GM13976 (cell line): ENCODE measurements around the gene KRT3.

ENCODE experiments used
- DNase-seq: peaks from one replicate; pipeline ENCODE4 v3.0.0; 2012; ENCODE audit warnings: low spot score
- in situ Hi-C: fragments of 300-500 bp; cut with MboI; formaldehyde crosslinking; loops from one replicate; pipeline ENCODE4 v1.12.0; 2022; ENCODE audit warnings: low sequenced_read_pairs, mixed read lengths, inconsistent platforms; ENCODE audit not compliant: unreplicated experiment
- TF ChIP-seq, protein P1 (sequence below): IDR thresholded peaks from 2 replicates; pipeline ENCODE4 v1.5.1; 2012; ENCODE audit warnings: borderline replicate concordance, mild to moderate bottlenecking; ENCODE audit not compliant: insufficient read depth; ENCODE audit errors: extremely low read depth, missing control alignments, control extremely low read depth

Gene KRT3

GRCh38 chr12:52811191-52812072 lies 15.5 kb upstream of the KRT3 start:
- DNase-seq, result no peak
- TF ChIP-seq, protein P1, sequence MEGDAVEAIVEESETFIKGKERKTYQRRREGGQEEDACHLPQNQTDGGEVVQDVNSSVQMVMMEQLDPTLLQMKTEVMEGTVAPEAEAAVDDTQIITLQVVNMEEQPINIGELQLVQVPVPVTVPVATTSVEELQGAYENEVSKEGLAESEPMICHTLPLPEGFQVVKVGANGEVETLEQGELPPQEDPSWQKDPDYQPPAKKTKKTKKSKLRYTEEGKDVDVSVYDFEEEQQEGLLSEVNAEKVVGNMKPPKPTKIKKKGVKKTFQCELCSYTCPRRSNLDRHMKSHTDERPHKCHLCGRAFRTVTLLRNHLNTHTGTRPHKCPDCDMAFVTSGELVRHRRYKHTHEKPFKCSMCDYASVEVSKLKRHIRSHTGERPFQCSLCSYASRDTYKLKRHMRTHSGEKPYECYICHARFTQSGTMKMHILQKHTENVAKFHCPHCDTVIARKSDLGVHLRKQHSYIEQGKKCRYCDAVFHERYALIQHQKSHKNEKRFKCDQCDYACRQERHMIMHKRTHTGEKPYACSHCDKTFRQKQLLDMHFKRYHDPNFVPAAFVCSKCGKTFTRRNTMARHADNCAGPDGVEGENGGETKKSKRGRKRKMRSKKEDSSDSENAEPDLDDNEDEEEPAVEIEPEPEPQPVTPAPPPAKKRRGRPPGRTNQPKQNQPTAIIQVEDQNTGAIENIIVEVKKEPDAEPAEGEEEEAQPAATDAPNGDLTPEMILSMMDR, result no peak
- in situ Hi-C loops, result no loop called here

- in situ Hi-C loops, result no loop called here
- DNase-seq, result no peak
- TF ChIP-seq, protein P1, result no peak
Observed at GRCh38 chr12:52810554-52810953, 14.6 kb upstream of the KRT3 start.

GRCh38 chr12:52809166-52809565 lies 13.2 kb upstream of the KRT3 start:
- in situ Hi-C loops, result no loop called here
- TF ChIP-seq, protein P1, result no peak
- DNase-seq, result no peak

GRCh38 chr12:52808573-52809160 lies 12.8 kb upstream of the KRT3 start:
- no peak for DNase-seq
- in situ Hi-C loops, result no loop called here
- TF ChIP-seq, protein P1, result no peak

DNA sequence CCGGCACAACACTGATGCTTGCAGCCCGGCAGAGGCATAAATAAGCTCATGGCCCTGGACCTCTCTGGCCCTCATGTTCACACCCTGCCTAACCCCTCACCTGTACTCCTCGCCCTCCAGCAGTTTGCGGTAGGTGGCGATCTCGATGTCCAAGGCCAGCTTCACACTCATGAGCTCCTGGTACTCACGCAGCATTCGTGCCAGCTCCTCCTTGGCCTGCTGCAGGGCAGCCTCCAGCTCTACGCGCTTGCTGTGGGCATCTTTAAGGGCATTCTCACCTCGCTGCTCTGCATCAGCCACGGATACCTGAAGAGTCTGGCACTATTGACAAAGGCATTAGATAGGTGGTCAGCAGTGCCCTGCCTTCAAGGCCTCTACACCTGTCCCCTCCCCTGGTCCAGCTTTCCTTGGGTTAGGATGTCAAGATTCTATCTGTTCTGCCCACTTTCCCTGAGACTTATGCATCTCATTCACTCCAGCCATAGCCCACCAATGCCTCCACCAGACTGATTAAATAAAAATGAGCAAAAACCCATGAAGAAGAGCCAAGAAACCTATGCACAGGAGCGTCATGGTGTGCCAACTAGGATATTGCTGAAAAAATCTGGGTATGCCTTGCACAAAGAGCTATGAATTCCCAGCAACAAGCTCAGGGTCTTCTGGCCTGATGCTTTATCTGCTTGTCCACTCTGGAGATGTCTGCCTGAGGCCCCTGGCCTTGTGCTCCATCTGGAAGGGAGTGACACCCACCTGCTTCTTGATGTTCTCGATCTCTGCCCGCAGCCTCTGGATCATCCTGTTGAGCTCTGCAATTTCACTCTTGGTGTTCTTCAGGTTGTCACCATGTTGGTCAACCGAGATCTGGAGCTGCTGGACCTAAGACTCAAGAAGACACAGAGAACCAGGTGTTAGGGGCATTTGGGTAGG lies 11.9 kb upstream of the KRT3 start:
- TF ChIP-seq, protein P1, result no peak
- no peak for DNase-seq
- in situ Hi-C loops, result no loop called here

- TF ChIP-seq, protein P1, result no peak
- in situ Hi-C loops, result no loop called here
- no peak for DNase-seq
Observed at GRCh38 chr12:52806821-52807543, 11.1 kb upstream of the KRT3 start.
